HepG2 (cell line): Measurements from ENCODE around the gene ZNF275. TPM values are rescaled to one million over a fixed set of nuclear protein-coding genes. Genes with fewer than 3 reads are reported as not detected.

Experiments used
- ATAC-seq: fragments of 200-7000 bp; cut with Tn5 transposase; 3 replicates; pipeline ENCODE4 v1.9.1; 2020; ENCODE audit warnings: mild to moderate bottlenecking, moderate library complexity
- BruUV-seq: library from RNA; stranded (reverse); fragments of 400-500 nt; replicated peaks from 2 replicates; lab custom pipeline; 2021; lab: Mats Ljungman, UMichigan
- CTCF ChIA-PET: fragments of 300-600 bp; formaldehyde crosslinking; extraction: SDS; loops from one replicate; lab custom pipeline; 2021; ENCODE audit warnings: low total read pairs, inconsistent platforms, low intra/inter-chr PET ratio; lab: Yijun Ruan, JAX
- POLR2A ChIA-PET: fragments of 350-600 bp; sonication (Branson Sonifier 250); formaldehyde crosslinking; loops from one replicate; lab custom pipeline; 2020; ENCODE audit warnings: antibody characterized with exemption, inconsistent platforms; lab: Yijun Ruan, JAX
- DNase-seq: peaks from one replicate; pipeline ENCODE4 v3.0.0-alpha.2; 2015; ENCODE audit warnings: low spot score
- FAIRE-seq: peaks from 3 replicates; lab custom pipeline; 2011; peaks lifted over from hg19 to GRCh38; lab: Jason Lieb, UNC
- H2AFZ ChIP-seq: one replicate; pipeline ENCODE4 v1.6.1; 2011; ENCODE audit warnings: low read length, inconsistent platforms
- H3K27ac ChIP-seq: fragments of 300-600 bp; 3 replicates; pipeline ENCODE4 v1.8.0; 2011; ENCODE audit warnings: mixed run types, mild to moderate bottlenecking, mixed read lengths, low read length, inconsistent platforms; ENCODE audit not compliant: insufficient read depth; ENCODE audit errors: extremely low read length
- H3K27me3 ChIP-seq, 2 experiments: fragments of 200-600 bp in 1 of 2; 2 replicates in 1 of 2; 3 replicates in 1 of 2; pipeline versions ENCODE4 v1.6.0 to v1.8.0; 2011; ENCODE audit warnings: low read length in 2 of 2, mild to moderate bottlenecking in 2 of 2, moderate library complexity in 2 of 2, inconsistent platforms in 1 of 2; ENCODE audit not compliant: insufficient read depth in 2 of 2, control insufficient read depth in 1 of 2
- H3K36me3 ChIP-seq, 2 experiments: fragments of 200-600 bp in 1 of 2; replicated peaks in 1 of 2; 2 replicates in 1 of 2; 3 replicates in 1 of 2; pipeline versions ENCODE4 v1.5.1 to v1.8.0; 2011; ENCODE audit warnings: low read length in 2 of 2, inconsistent platforms in 1 of 2; ENCODE audit not compliant: insufficient read depth in 2 of 2, control insufficient read depth in 1 of 2
- H3K4me1 ChIP-seq: 2 replicates; pipeline ENCODE4 v1.5.1; 2012; ENCODE audit warnings: low read length, inconsistent platforms; ENCODE audit not compliant: insufficient read depth
- H3K4me2 ChIP-seq: 2 replicates; pipeline ENCODE4 v1.6.0; 2011; ENCODE audit warnings: low read depth, low read length, inconsistent platforms
- H3K4me3 ChIP-seq, 3 experiments: fragments of 200-600 bp in 1 of 3; sonication (generic), shearing (Covaris generic) in 1 of 3; replicated peaks in 1 of 3; 2 replicates each; pipeline ENCODE4 v1.5.1; 2011 to 2016; ENCODE audit warnings: low read length in 3 of 3, inconsistent platforms in 2 of 3, low read depth in 2 of 3, mild to moderate bottlenecking in 2 of 3, control low read depth in 1 of 3, mixed read lengths in 1 of 3; ENCODE audit not compliant: insufficient read depth in 1 of 3
- H3K79me2 ChIP-seq: one replicate; pipeline ENCODE4 v1.6.1; 2011; ENCODE audit warnings: low read length, inconsistent platforms; ENCODE audit not compliant: insufficient read depth
- H3K9ac ChIP-seq: 2 replicates; pipeline ENCODE4 v1.6.0; 2011; ENCODE audit warnings: mild to moderate bottlenecking, low read depth, low read length, inconsistent platforms; ENCODE audit not compliant: insufficient read depth
- H3K9me3 ChIP-seq: 2 replicates; pipeline ENCODE4 v1.5.1; 2012; ENCODE audit warnings: mild to moderate bottlenecking, low read length
- H4K20me1 ChIP-seq: 2 replicates; pipeline ENCODE4 v1.6.0; 2011; ENCODE audit warnings: inconsistent platforms, mild to moderate bottlenecking, low read length, moderate library complexity; ENCODE audit not compliant: insufficient read depth
- HCFC1 ChIP-seq: fragments of 150-350 bp; IDR thresholded peaks from 2 replicates; pipeline ENCODE4 v1.6.1; 2014; ENCODE audit warnings: low read depth, low read length
- HNRNPL ChIP-seq: fragments of 200-400 bp; formaldehyde crosslinking; IDR thresholded peaks from 2 replicates; pipeline ENCODE4 v1.6.1; 2017; ENCODE audit warnings: mild to moderate bottlenecking, low read depth, low read length
- KDM6A ChIP-seq: IDR thresholded peaks from 2 replicates; pipeline ENCODE4 v1.6.1; 2016; ENCODE audit warnings: low read depth
- MXI1 ChIP-seq: IDR thresholded peaks from 3 replicates; pipeline ENCODE4 v1.6.1; 2012; ENCODE audit warnings: low read depth, low read length, inconsistent platforms, borderline replicate concordance
- RXRA ChIP-seq: sonication (generic); formaldehyde crosslinking; IDR thresholded peaks from 2 replicates; pipeline ENCODE4 v1.5.1; 2020; ENCODE audit warnings: missing genetic modification reagents
- SKIL ChIP-seq: sonication (generic); formaldehyde crosslinking; IDR thresholded peaks from 2 replicates; pipeline ENCODE4 v1.8.0; 2022; ENCODE audit warnings: missing genetic modification reagents, mild to moderate bottlenecking, moderate library complexity, borderline replicate concordance
- SMYD3 ChIP-seq: sonication (generic); formaldehyde crosslinking; IDR thresholded peaks from 2 replicates; pipeline ENCODE4 v1.8.1; 2023; ENCODE audit warnings: mild to moderate bottlenecking, missing genetic modification reagents
- TCF7 ChIP-seq: sonication (generic); IDR thresholded peaks from 2 replicates; pipeline ENCODE4 v1.6.1; 2016; ENCODE audit warnings: antibody characterized with exemption, low read depth
- TCF7L2 ChIP-seq: IDR thresholded peaks from 2 replicates; pipeline ENCODE4 v1.6.1; 2011; ENCODE audit warnings: mild to moderate bottlenecking, low read depth, low read length, moderate library complexity
- ZMYM3 ChIP-seq: sonication (generic); formaldehyde crosslinking; IDR thresholded peaks from 2 replicates; pipeline ENCODE4 v1.5.1; 2020; ENCODE audit warnings: mild to moderate bottlenecking, missing genetic modification reagents
- ZNF234 ChIP-seq: sonication (generic); formaldehyde crosslinking; conservative IDR thresholded peaks from 2 replicates; pipeline ENCODE4 v1.5.1; 2020; ENCODE audit warnings: mild to moderate bottlenecking, missing genetic modification reagents
- ZNF441 ChIP-seq: sonication (generic); formaldehyde crosslinking; IDR thresholded peaks from 2 replicates; pipeline ENCODE4 v1.7.0; 2021; ENCODE audit warnings: missing genetic modification reagents, borderline replicate concordance
- WGBS: methylation state at CpG from one replicate; pipeline ENCODE4 v1.1.6; 2017; ENCODE audit warnings: low lambda C conversion rate; 5-methylcytosine and 5-hydroxymethylcytosine counted together
- in situ Hi-C: cut with HindIII; loops from 2 replicates; pipeline ENCODE4 v1.10.0; 2017; ENCODE audit warnings: low pct_unique_long_range_greater_than_20kb; ENCODE audit not compliant: extremely low pct_ligation_motif_present
- intact Hi-C: fragments of 100-400 bp; cut with micrococcal nuclease; formaldehyde crosslinking; loops from one replicate; pipeline ENCODE4 v1.10.0; 2022; ENCODE audit not compliant: unreplicated experiment
- polyA plus RNA-seq, 8 experiments: library from polyadenylated mRNA; depleted of rRNA in 3 of 8; stranded (reverse) in 7 of 8; unstranded in 1 of 8; fragments of >200 nt; fragmentation: Illumina TruSeq in 4 of 8; extraction: Trizol in 4 of 8; gene quantifications; 2 replicates each; pipeline versions ENCODE4 v1.2.1 to v1.2.3, GENCODE V29; 2011 to 2016; ENCODE audit warnings: low read depth in 4 of 8, missing spikeins in 1 of 8, mixed read lengths in 1 of 8; ENCODE audit not compliant: insufficient read depth in 1 of 8
- total RNA-seq, 5 experiments: library from RNA; depleted of rRNA; stranded (reverse); fragments of >200 nt; fragmentation: Illumina TruSeq; extraction: Trizol; gene quantifications; 2 replicates each; pipeline ENCODE4 v1.2.3, GENCODE V29; 2016; ENCODE audit warnings: low read depth in 1 of 5
- TF ChIP-seq, protein P1 (sequence below): IDR thresholded peaks from 2 replicates; pipeline ENCODE4 v1.6.1; 2016; ENCODE audit warnings: low read depth
- TF ChIP-seq, protein P2 (sequence below): sonication (generic); formaldehyde crosslinking; IDR thresholded peaks from 2 replicates; pipeline ENCODE4 v1.4.0; 2020; ENCODE audit warnings: mild to moderate bottlenecking, low read depth, missing genetic modification reagents

ZNF275 gene
- total and polyA plus RNA-seq, 2 of the 13 experiments (the other 11 are each of a cell fraction or from before 2014, with no cell fraction given), result 6.4 to 11.8 TPM

DNA sequence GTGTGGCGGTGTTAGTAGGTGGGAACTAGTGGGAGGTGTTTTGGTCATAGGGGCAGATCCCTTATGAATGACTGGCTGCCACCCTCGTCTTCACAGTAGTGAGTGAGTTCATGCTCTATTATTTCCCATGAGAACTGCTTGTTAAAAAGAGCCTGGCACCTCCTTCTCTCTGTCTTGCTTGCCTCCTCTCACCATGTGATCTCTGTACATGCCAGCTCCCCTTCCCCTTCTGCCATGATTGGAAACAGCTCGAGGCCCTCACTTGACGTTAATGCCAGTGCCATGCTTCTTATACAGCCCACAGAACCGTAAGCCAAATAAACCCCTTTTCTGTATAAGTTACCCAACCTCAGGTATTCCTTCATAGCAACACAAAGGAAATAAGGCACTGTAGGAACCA, 34.1 kb upstream of the ZNF275 start:
- POLR2A ChIA-PET, result no interaction called here

DNA sequence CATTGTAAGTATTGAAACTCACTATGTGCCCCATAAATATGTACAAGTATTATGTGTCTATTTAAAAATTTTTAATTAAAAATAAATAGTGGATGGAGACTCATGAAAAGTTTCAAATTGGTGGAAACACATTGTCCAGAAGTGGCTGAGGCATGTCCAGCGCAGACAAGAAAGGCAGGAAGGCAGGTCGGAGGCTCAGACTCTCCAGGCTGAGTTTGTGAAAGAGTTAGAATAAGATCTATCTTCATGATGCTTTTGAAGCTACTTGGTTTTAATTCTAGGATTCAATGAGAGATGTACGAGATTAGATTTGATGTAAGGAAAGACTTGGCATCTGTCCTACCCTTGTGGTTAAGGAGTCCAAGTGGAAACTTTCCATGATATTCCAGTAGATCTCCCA, 32.2 kb upstream of the ZNF275 start:
- ATAC-seq, result no peak
- WGBS, result 58% methylated on average over 3 of the region's 3 CpGs
- H3K4me2 ChIP-seq, result no peak overlapping the region
- intact Hi-C loops, result no loop called here
- FAIRE-seq, result no peak
- no peaks in the 10 kb centered on the region for H3K36me3 ChIP-seq
- ChIA-PET CTCF (no interaction called here), POLR2A (no interaction called here)
- in situ Hi-C loops, result no loop called here
- H3K79me2 ChIP-seq, result no peaks in the 10 kb centered on the region
- H3K27ac ChIP-seq, result no peak overlapping the region
- BruUV-seq, result no TSS peak
- H3K27me3 ChIP-seq, result no peaks in the 10 kb centered on the region; a peak in 1 of 5 replicates
- H3K9ac ChIP-seq, result no peak overlapping the region
- H3K9me3 ChIP-seq, result no peaks in the 10 kb centered on the region
- H4K20me1 ChIP-seq, result no peaks in the 10 kb centered on the region
- no peak overlapping the region for H3K4me3 ChIP-seq
- no peak overlapping the region for H2AFZ ChIP-seq
- no peaks in the 10 kb centered on the region for H3K4me1 ChIP-seq
- DNase-seq, result no peak
- TF ChIP-seq HNRNPL (no peak), ZNF441 (CRISPR knock-in tag) (no peak), ZMYM3 (no peak), KDM6A (no peak), SKIL (no peak), TCF7 (no peak), RXRA (no peak), HCFC1 (no peak), SMYD3 (CRISPR knock-in tag) (no peak)
- TF ChIP-seq, protein P1, sequence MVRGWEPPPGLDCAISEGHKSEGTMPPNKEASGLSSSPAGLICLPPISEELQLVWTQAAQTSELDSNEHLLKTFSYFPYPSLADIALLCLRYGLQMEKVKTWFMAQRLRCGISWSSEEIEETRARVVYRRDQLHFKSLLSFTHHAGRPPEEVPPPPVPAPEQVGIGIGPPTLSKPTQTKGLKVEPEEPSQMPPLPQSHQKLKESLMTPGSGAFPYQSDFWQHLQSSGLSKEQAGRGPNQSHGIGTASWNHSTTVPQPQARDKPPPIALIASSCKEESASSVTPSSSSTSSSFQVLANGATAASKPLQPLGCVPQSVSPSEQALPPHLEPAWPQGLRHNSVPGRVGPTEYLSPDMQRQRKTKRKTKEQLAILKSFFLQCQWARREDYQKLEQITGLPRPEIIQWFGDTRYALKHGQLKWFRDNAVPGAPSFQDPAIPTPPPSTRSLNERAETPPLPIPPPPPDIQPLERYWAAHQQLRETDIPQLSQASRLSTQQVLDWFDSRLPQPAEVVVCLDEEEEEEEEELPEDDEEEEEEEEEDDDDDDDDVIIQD (CRISPR knock-in tag), result no peak

More for the DNA sequence above, 34.1 kb upstream of the ZNF275 start:
- intact Hi-C loops, result no loop called here
- TF ChIP-seq TCF7L2 (no peak), ZNF234 (CRISPR knock-in tag) (no peak), MXI1 (no peak)
- TF ChIP-seq, protein P2, sequence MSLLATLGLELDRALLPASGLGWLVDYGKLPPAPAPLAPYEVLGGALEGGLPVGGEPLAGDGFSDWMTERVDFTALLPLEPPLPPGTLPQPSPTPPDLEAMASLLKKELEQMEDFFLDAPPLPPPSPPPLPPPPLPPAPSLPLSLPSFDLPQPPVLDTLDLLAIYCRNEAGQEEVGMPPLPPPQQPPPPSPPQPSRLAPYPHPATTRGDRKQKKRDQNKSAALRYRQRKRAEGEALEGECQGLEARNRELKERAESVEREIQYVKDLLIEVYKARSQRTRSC (CRISPR knock-in tag), result no peak
- no peaks in the 10 kb centered on the region for H3K36me3 ChIP-seq
- in situ Hi-C loops, result no loop called here
- ATAC-seq (no peak), FAIRE-seq (no peak), DNase-seq (no peak)
- no peaks in the 10 kb centered on the region; a peak in 1 of 5 replicates for H3K27me3 ChIP-seq
- H3K4me3 ChIP-seq, result no peak overlapping the region
- H3K9me3 ChIP-seq, result no peaks in the 10 kb centered on the region
- no peak overlapping the region for H3K27ac ChIP-seq
- no peaks in the 10 kb centered on the region for H4K20me1 ChIP-seq
- no peaks in the 10 kb centered on the region for H3K79me2 ChIP-seq
- CTCF ChIA-PET, result no interaction called here
- no peak overlapping the region for H2AFZ ChIP-seq
- no peak overlapping the region for H3K9ac ChIP-seq
- no peak overlapping the region for H3K4me2 ChIP-seq
- WGBS, result 4% methylated on average over 5 of the region's 5 CpGs
- H3K4me1 ChIP-seq, result no peaks in the 10 kb centered on the region
- BruUV-seq, result no TSS peak
